ENCODE measurements around the gene PDIA2.
A peak's percentile ranks its signal among the peaks of the same experiment; 100 is the strongest.
"Not testable (repeated sequence)": the region's sequence is repeated elsewhere in the genome, so short reads cannot be mapped to it uniquely, and the experiment has no call there.

Gene PDIA2

GRCh38 chr16:263944-264343 lies 19.0 kb upstream of the PDIA2 start:
- DNase-seq: no peak

- DNase-seq: no peak
These were observed 18.5 kb upstream of the PDIA2 start for GRCh38 chr16:264440-264951.

GRCh38 chr16:265002-265529 lies 17.9 kb upstream of the PDIA2 start:
- DNase-seq: no peak

GRCh38 chr16:265711-266110 lies 17.3 kb upstream of the PDIA2 start:
- DNase-seq: no peak

GRCh38 chr16:266258-267164 lies 16.5 kb upstream of the PDIA2 start:
- DNase-seq: no peak

GRCh38 chr16:267562-267961 lies 15.4 kb upstream of the PDIA2 start:
- not testable (repeated sequence) for DNase-seq

- peak; percentile 58 for DNase-seq
These were observed 14.6 kb upstream of the PDIA2 start for GRCh38 chr16:268141-269053.

- DNase-seq: no peak
These were observed 13.7 kb upstream of the PDIA2 start for GRCh38 chr16:269061-269796.

GRCh38 chr16:270381-271255 lies 12.3 kb upstream of the PDIA2 start:
- DNase-seq: no peak

- peak; percentile 59 for DNase-seq
These were observed 10.1 kb upstream of the PDIA2 start for GRCh38 chr16:272633-273546.

GRCh38 chr16:273547-274421 lies 9.2 kb upstream of the PDIA2 start:
- DNase-seq: peak; percentile 71

GRCh38 chr16:275041-275641 lies 7.8 kb upstream of the PDIA2 start:
- peak; percentile 61 for DNase-seq

GRCh38 chr16:275786-276232 lies 7.2 kb upstream of the PDIA2 start, which contains the start of gene RGS11:
RGS11 (minus strand) TSS chr16:275944; CDS start chr16:275911, 33 bp downstream.
- no peak for DNase-seq

- DNase-seq: peak; percentile 34
These were observed 6.4 kb upstream of the PDIA2 start for GRCh38 chr16:276426-277077.

- peak; percentile 85 for DNase-seq
These were observed 4.0 kb upstream of the PDIA2 start for GRCh38 chr16:278863-279366.

GRCh38 chr16:279531-279930 lies 3.4 kb upstream of the PDIA2 start:
- DNase-seq: no peak

GRCh38 chr16:280005-280460 lies 2.9 kb upstream of the PDIA2 start:
- no peak for DNase-seq

- peak; percentile 22 for DNase-seq
These were observed 2.4 kb upstream of the PDIA2 start, which contains the start of gene ARHGDIG for GRCh38 chr16:280552-280951. ARHGDIG (plus strand) TSS chr16:280591; CDS start chr16:280681, 90 bp downstream.
